GM23338 (cell line): ENCODE measurements around the gene CCNL1.

Experiments
- CREB1 ChIP-seq: fragments of 250-450 bp; sonication (Bioruptor Pico); IDR thresholded peaks from 2 replicates; pipeline ENCODE4 v1.5.0; 2020; ENCODE audit warnings: low read depth, mild to moderate bottlenecking, moderate library complexity
- CTCF ChIP-seq, 2 experiments: fragments of 200-600 bp in 1 of 2; sonication (generic) in 1 of 2; conservative IDR thresholded peaks; 2 replicates each; pipeline versions ENCODE4 v1.5.1 to v1.6.1; 2016 to 2017; ENCODE audit warnings: antibody characterized with exemption in 2 of 2, low read depth in 2 of 2, mild to moderate bottlenecking in 2 of 2, moderate library complexity in 1 of 2
- ETS1 ChIP-seq: IDR thresholded peaks from 2 replicates; pipeline ENCODE4 v1.6.1; 2016; ENCODE audit warnings: antibody characterized with exemption
- EZH2 ChIP-seq: fragments of 200-600 bp; sonication (generic); IDR thresholded peaks from one replicate; pipeline ENCODE4 v1.8.0; 2017; ENCODE audit warnings: antibody characterized with exemption, mild to moderate bottlenecking, low read depth; ENCODE audit not compliant: unreplicated experiment
- EZH2phosphoT487 ChIP-seq: fragments of 200-600 bp; sonication (generic); IDR thresholded peaks from one replicate; pipeline ENCODE4 v1.8.1; 2018; ENCODE audit warnings: antibody characterized with exemption; ENCODE audit not compliant: unreplicated experiment
- POLR2AphosphoS5 ChIP-seq: IDR thresholded peaks from 2 replicates; pipeline ENCODE4 v1.6.1; 2016; ENCODE audit warnings: antibody characterized with exemption, low read depth
- REST ChIP-seq: IDR thresholded peaks from one replicate; pipeline ENCODE4 v1.6.1; 2018; ENCODE audit warnings: antibody characterized with exemption; ENCODE audit not compliant: unreplicated experiment
- ZNF462 ChIP-seq: fragments of 250-450 bp; sonication (Bioruptor Pico); IDR thresholded peaks from 2 replicates; pipeline ENCODE4 v1.5.0; 2020; ENCODE audit warnings: mild to moderate bottlenecking, moderate library complexity

GRCh38 chr3:157134620-157135191 lies 25.2 kb downstream of the CCNL1 start:
- no peak for TF ChIP-seq CTCF (conservative IDR thresholded peaks at IDR 0.05; ENCODE audit: low read depth in 2 of 2)
- TF ChIP-seq EZH2, result no peak
- no peak for TF ChIP-seq CREB1
- no peak for TF ChIP-seq REST
- no peak for TF ChIP-seq EZH2phosphoT487
- no peak for TF ChIP-seq ZNF462
- no peak for TF ChIP-seq POLR2AphosphoS5
- TF ChIP-seq ETS1, result no peak
